HG02763 (cell line): ENCODE data around the gene HTRA1.

Experiments
- ATAC-seq: cut with Tn5 transposase; IDR thresholded peaks from one replicate; pipeline ENCODE4 v1.9.1; 2021; ENCODE audit warnings: mild to moderate bottlenecking, moderate library complexity; ENCODE audit not compliant: unreplicated experiment

The HTRA1 gene

DNA sequence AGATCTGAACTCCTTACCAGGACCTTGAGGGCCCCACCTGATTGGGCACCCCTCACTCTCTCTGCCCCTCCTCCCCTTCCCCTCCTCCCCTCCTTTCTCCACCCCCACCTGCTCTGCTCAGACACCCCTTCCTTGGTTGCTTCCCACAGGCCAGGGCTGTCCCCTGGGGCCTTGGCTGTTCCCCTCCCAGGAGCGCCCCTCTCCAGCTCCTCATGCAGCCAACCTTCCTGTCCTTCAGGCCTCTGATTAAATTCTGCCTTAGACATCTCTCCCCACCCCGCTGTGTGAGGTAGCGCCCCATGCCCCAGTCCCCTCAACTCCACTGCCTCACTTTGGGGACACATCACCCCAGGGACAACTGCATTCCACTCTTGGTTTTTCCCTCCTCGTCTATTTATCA, 32.4 kb downstream of the HTRA1 start:
- no peak for ATAC-seq

GRCh38 chr10:122494173-122494820, 32.9 kb downstream of the HTRA1 start:
- ATAC-seq: no peak

- no peak for ATAC-seq
Measured at GRCh38 chr10:122494833-122495232, 33.5 kb downstream of the HTRA1 start.

DNA sequence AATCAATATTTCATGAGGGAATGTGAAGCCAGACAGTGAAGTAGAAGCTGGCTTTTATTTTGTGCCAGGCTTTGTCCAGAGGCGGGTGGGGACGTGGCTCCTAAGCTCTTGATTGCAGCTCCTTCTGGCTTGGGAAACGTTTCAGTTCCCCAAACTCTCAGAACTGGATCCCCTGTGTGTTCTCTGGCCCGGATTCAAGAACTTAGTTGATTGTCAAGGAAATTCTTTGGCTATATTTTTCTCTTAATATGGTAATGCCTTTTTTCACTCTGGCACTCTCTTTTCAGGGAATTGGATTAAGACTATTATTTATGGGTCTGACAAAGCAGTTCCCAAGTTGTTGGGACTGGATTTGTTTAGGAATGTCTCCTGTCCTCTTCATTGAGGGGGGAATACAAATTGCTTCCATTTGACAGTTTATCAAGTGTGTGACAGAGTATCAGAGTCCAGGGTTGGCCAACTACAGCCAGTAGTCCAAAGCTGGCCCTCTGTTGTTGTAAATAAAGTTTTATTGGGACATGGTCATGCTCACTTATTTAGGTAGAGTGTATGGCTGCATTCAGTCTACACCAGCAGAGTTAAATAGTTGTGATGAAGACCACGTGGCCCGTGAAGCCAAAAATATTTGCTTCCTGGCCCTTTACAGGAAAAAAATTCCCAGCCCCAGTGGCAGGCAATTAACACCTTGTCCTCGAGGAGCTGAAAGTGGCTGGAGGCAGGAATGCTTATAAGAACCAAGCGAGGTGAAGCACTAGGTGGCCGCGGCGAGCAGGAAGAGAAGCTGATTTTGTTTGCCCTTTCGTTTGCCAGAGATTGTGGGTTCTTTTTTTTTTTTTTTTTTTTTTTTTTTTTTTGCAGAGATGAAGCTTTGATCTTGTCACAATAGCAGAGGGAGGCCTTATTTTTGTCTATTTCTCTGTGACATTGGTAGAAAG, 34.3 kb downstream of the HTRA1 start:
- no peak for ATAC-seq

DNA sequence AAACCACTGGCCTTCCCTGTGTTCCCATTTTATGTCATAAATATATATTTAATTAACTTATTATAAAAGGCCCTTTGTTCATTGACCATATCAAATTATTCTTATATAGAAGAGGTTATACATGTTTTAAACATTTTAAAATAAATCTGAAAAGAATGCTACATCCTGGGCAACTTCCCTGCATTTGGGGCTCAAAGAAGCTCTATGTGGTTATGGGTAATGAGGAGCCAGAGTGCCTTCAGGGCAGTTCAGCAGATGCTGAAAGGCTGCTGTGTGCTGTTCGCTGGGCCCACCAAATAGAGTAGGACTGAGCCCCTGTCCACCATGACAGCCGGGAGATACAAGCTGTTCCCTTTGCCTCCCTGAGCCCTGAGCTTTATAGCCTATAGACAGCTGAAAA, 35.9 kb downstream of the HTRA1 start:
- no peak for ATAC-seq

DNA sequence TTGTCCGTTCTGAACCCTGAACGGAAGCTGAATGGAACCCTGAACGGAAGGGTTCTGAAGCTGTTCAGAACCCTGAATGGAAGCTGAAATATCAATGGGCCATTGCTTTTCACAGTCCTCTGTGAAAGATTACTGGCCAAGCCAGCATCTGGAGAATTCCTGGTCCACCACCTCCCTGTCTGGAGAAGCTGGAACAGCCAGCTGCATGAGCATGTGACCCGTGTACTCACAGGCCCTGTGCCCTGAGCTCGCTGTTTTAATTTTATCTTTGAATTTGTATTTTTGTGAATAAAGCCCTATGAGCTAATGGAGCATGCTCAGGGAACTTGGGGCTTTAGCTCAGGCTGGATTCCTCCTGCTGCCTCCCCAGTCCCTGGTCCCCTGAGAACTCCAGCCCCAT, 37.2 kb downstream of the HTRA1 start:
- ATAC-seq: no peak

- no peak for ATAC-seq
Measured at GRCh38 chr10:122499012-122499411, 37.7 kb downstream of the HTRA1 start.

DNA sequence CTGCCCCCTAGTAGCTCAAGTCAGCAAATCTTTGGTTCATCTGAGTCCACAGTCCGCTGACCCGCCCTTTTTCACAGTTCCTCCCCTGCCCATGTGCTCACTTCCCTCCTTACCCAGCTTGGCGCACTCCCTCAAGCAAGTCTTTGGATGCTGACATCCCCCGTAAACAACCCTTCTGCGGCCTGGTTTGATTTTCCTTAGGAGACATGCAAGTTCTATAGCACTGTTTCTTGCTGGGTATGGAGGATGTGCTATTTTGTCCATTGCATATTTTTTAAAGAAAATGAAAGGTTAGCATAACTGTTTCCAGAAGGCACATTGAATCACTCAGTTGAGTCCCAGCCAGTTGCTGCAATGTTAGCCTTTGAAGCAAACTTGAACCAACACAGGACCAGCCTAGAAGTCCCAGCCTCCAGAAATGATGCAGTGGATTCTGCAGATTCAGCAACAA, 38.2 kb downstream of the HTRA1 start:
- no peak for ATAC-seq

- ATAC-seq: no peak
Measured at GRCh38 chr10:122500194-122500593, 38.8 kb downstream of the HTRA1 start.

- ATAC-seq: no peak
Measured at GRCh38 chr10:122500726-122501125, 39.4 kb downstream of the HTRA1 start.

DNA sequence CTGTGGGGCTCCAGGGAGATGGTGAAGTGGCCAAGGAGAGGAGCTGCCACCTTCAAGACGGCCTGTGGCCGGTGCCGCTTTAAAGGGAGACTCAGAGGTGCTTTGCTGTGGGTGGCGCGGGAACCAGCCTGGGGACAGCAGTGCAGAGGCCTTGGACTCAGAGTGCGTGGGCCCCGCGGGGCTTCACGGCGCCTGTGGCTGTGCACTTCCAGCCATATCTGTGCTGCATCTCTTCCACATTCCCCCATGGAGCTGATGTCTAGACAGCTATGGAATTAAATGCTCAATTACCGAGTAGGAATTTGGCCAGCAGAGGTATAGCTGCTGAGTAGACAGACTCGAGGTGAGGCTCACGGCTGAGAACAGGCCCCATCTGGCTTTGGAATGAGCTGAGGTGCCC, 41.7 kb downstream of the HTRA1 start:
- no peak for ATAC-seq

- no peak for ATAC-seq
Measured at GRCh38 chr10:122503886-122504609, 42.7 kb downstream of the HTRA1 start.

DNA sequence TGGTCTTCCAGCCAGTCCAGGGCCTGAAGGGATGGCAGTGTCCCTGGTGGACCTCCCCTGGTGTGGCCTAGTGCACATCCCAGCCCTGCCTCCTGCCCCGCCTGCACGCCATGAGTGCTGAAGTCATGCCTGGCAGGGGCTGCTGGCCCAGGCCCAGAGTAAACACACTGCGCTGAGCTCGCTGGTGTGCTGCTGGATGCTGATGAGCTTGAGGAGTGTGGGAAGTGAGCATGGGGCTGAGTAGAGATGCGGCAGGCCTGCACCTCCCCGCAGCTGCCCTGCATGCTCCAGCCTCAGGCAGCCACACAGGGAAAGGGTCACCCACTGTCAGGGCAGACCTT, 43.2 kb downstream of the HTRA1 start:
- ATAC-seq: no peak

DNA sequence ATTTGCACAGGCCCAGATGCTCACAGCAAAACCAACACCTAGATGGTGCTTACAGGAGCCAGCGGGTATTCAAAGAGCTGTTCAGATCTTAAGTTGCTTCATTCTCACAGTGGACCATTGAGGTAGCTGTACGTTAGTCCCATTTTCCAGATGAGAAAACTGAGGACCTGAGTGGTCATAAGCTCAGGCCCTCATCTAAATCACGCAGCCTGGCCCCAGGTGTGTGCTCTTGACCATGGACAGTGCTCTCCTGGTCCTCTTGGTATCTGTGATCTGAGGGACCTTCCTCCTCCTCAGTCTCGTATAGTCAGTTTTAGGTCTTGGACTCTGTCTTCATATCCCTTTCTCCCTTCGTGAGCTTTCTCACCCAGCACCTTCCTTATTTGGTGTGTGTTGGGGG, 43.7 kb downstream of the HTRA1 start:
- no peak for ATAC-seq

DNA sequence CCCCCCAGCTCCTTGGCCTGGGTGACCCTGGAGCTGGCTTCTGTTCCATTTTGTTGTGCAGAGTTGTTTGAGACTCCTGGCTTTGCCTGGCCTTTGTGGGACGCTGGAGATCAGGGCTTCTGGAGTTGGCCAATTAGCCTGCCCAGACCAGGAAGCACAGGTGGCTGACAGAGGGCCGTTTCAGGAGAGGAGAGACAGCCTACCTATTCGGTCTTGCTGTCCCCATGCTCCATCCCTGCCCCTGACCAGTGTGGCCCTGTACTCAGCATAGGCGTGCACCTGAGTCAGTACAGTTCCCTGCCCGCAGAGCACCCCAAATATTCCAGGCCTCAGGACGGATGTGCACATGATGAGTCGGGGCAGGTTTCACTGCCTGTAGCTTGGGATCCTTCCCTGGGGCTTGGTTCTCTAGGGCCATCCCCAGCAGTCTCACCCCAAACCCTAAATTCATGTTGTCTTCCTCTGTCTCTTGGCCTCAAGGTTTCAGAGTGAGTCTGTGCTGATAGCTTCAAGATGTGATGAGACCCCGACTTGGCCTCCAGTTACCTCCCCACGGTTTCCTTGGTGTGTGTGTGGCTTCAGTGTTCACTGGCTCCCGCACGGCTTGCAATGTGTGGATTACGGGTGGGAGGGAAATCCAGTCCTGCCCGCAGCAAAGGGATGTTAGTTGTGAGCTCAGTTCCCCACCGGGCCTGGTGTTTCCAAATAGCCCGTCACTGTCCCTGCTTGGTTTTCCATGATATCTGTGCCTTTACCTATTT, 44.7 kb downstream of the HTRA1 start:
- no peak for ATAC-seq

GRCh38 chr10:122507616-122508015, 46.3 kb downstream of the HTRA1 start:
- no peak for ATAC-seq

DNA sequence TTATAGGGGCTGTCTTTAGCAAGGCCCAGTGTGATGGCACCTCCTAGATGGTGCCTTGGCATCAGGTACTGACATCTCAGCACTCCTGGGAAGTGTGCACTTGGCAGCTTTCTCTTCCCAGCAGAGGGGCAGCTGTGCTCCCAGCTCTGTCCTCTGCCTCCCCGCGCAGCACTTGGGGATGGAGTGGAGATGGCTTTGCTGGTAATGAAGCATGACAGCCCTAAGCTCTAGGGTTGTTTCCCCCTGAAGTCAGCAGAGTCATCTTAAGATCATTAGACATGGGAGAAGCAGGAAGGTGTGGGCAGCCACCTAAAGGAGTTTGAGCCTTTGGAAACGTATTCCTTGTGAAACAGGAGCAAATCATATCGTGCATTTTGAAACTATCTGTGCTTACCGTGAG, 46.7 kb downstream of the HTRA1 start:
- ATAC-seq: no peak

GRCh38 chr10:122509323-122509722, 48.0 kb downstream of the HTRA1 start:
- no peak for ATAC-seq

- ATAC-seq: no peak
Measured at GRCh38 chr10:122510326-122510725, 49.0 kb downstream of the HTRA1 start.

DNA sequence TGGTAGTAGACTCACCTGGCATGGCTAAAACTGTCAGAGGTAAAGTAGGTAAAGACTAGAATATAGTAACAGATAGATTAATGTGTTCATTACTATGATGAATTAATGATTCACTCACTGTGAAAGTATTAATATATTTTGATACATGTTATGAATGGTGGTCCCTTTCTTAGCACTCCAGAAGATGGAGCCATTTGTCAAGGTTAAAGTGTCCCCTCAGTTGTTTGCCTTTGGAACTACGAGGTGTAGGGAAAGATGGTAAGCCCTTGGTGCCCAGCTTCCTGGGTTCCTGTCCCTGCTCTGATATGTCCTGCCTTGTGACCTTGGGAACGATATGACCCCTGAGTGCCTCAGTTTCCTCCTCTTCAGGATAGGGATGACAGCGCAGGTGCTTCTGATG, 49.4 kb downstream of the HTRA1 start:
- ATAC-seq: no peak

DNA sequence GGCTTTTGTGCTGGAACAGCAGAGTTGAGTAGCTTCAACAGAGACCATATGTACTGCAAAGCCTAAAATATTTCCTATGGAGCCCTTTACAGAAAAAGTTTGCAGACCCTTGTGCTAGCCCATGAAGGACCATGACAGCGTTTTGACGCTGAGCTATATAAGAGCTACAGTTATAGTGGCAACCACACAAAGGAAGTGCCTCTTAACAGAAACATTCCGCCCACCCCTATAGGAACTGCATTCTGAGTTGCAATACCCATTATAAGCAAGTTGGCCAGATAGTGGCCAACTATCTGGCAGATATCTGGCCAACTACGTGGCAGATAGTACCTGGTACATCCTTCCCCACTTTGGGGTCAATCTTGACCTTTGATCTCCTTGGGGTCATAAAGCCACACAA, 51.7 kb downstream of the HTRA1 start:
- no peak for ATAC-seq
